ENCODE results near the gene NT5C1B. TPM values are rescaled to one million over a fixed set of nuclear protein-coding genes. Genes with fewer than 3 reads are reported as not detected.

NT5C1B gene
- total RNA-seq, 1 donor from 2014 or later = not detected

GRCh38 chr2:18545384-18545783 lies 44.0 kb downstream of the NT5C1B start:
- H3K27ac ChIP-seq (ENCODE audit: low read depth, low read length) = no peak overlapping the region
- no peak overlapping the region for H3K9ac ChIP-seq (ENCODE audit: low read depth in 1 of 3, low read length in 3 of 3)
- H3K9me3 ChIP-seq (ENCODE audit: control insufficient read depth in 3 of 3, low read length in 3 of 3) = no peaks in the 10 kb centered on the region
- H3K36me3 ChIP-seq (ENCODE audit: control insufficient read depth in 3 of 3, insufficient read depth in 3 of 3, low read length in 3 of 3) = no peaks in the 10 kb centered on the region
- peaks cover 0 to 9% (median 3%) of the 10 kb centered on the region in 3 donors for H3K4me1 ChIP-seq (ENCODE audit: control insufficient read depth in 3 of 3, insufficient read depth in 3 of 3, low read length in 3 of 3)
- no peak overlapping the region for H3K4me3 ChIP-seq (ENCODE audit: low read length in 3 of 3)
- H3K27me3 ChIP-seq (ENCODE audit: control insufficient read depth in 3 of 3, insufficient read depth in 3 of 3, low read length in 3 of 3) = no peaks in the 10 kb centered on the region

GRCh38 chr2:18544171-18544570 lies 45.2 kb downstream of the NT5C1B start:
- Histone ChIP-seq H3K36me3 (ENCODE audit: control insufficient read depth in 3 of 3, insufficient read depth in 3 of 3, low read length in 3 of 3) (no peaks in the 10 kb centered on the region), H3K9ac (ENCODE audit: low read depth in 1 of 3, low read length in 3 of 3) (no peak overlapping the region), H3K9me3 (ENCODE audit: control insufficient read depth in 3 of 3, low read length in 3 of 3) (no peaks in the 10 kb centered on the region), H3K4me3 (ENCODE audit: low read length in 3 of 3) (no peak overlapping the region), H3K27ac (ENCODE audit: low read depth, low read length) (no peak overlapping the region), H3K4me1 (ENCODE audit: control insufficient read depth in 3 of 3, insufficient read depth in 3 of 3, low read length in 3 of 3) (peaks cover 0 to 9% (median 3%) of the 10 kb centered on the region in 3 donors), H3K27me3 (ENCODE audit: control insufficient read depth in 3 of 3, insufficient read depth in 3 of 3, low read length in 3 of 3) (no peaks in the 10 kb centered on the region)

DNA sequence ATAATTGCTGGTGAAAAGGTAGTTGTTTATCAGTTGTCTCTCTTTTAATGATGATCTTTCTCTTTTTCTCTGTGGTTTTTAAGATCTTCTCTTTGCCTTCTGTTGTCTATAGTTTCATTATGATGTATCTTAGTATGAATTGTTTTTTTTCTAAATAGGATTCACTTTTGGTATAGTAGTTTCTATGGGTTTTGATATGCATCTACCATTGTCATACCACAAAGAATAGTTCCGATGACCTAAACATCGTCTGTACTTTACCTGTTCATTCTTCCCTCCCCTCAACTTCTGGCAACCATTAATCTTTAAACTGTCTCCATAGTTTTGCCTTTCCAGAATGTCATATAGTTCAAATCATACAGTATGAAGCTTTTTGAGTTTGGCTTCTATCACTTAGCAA lies 48.5 kb downstream of the NT5C1B start:
- Histone ChIP-seq H3K9me3 (ENCODE audit: control insufficient read depth in 3 of 3, low read length in 3 of 3) (no peaks in the 10 kb centered on the region), H3K9ac (ENCODE audit: low read depth in 1 of 3, low read length in 3 of 3) (no peak overlapping the region), H3K27ac (ENCODE audit: low read depth, low read length) (no peak overlapping the region), H3K4me3 (ENCODE audit: low read length in 3 of 3) (no peak overlapping the region), H3K27me3 (ENCODE audit: control insufficient read depth in 3 of 3, insufficient read depth in 3 of 3, low read length in 3 of 3) (no peaks in the 10 kb centered on the region), H3K4me1 (ENCODE audit: control insufficient read depth in 3 of 3, insufficient read depth in 3 of 3, low read length in 3 of 3) (peaks cover 0 to under 1% (median 0%) of the 10 kb centered on the region in 3 donors), H3K36me3 (ENCODE audit: control insufficient read depth in 3 of 3, insufficient read depth in 3 of 3, low read length in 3 of 3) (no peaks in the 10 kb centered on the region)

DNA sequence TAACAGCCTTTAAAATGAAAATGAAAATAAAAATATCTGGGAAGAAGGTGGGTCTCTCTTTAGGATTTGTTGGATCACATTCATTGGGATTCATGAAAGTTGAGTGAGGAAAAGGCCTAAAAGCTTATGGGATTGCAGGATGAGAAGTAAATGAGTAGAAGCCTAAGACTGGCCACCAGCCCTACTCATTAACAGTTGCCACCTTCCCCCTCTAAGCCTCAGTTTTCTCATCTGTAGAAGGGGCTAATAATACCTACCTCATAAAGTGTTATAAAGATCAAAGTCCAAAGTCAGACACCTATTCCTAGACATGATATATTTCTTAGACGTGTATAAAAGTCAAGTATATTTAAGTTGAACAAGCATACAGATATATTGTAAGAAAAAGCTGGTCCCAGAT lies 52.7 kb downstream of the NT5C1B start:
- Histone ChIP-seq H3K4me3 (ENCODE audit: low read length in 3 of 3) (no peak overlapping the region), H3K9ac (ENCODE audit: low read depth in 1 of 3, low read length in 3 of 3) (no peak overlapping the region), H3K27ac (ENCODE audit: low read depth, low read length) (no peak overlapping the region), H3K27me3 (ENCODE audit: control insufficient read depth in 3 of 3, insufficient read depth in 3 of 3, low read length in 3 of 3) (no peaks in the 10 kb centered on the region), H3K4me1 (ENCODE audit: control insufficient read depth in 3 of 3, insufficient read depth in 3 of 3, low read length in 3 of 3) (no peaks in the 10 kb centered on the region), H3K36me3 (ENCODE audit: control insufficient read depth in 3 of 3, insufficient read depth in 3 of 3, low read length in 3 of 3) (no peaks in the 10 kb centered on the region), H3K9me3 (ENCODE audit: control insufficient read depth in 3 of 3, low read length in 3 of 3) (no peaks in the 10 kb centered on the region)

DNA sequence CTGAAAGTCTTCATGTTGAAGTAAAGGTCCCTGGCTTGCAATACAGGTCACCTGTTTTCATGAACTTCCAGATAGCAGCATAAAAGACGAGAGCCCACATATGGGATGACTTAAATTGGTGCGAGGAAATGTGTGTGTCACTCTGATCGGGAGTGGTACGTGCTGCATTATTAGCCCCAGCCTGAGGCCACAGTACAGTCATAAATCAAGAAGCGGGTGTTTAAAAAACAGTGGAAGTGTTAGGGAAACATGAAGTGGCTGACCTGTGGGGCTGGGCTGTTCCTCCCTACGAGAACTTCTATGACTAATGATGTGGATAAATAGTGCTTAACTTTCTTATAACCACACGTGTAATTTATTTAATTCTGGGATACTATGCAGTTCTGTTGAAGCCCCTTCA lies 53.3 kb downstream of the NT5C1B start:
- Histone ChIP-seq H3K9ac (ENCODE audit: low read depth in 1 of 3, low read length in 3 of 3) (no peak overlapping the region), H3K27ac (ENCODE audit: low read depth, low read length) (no peak overlapping the region), H3K4me3 (ENCODE audit: low read length in 3 of 3) (no peak overlapping the region), H3K27me3 (ENCODE audit: control insufficient read depth in 3 of 3, insufficient read depth in 3 of 3, low read length in 3 of 3) (no peaks in the 10 kb centered on the region), H3K9me3 (ENCODE audit: control insufficient read depth in 3 of 3, low read length in 3 of 3) (no peaks in the 10 kb centered on the region), H3K4me1 (ENCODE audit: control insufficient read depth in 3 of 3, insufficient read depth in 3 of 3, low read length in 3 of 3) (no peaks in the 10 kb centered on the region), H3K36me3 (ENCODE audit: control insufficient read depth in 3 of 3, insufficient read depth in 3 of 3, low read length in 3 of 3) (no peaks in the 10 kb centered on the region)

DNA sequence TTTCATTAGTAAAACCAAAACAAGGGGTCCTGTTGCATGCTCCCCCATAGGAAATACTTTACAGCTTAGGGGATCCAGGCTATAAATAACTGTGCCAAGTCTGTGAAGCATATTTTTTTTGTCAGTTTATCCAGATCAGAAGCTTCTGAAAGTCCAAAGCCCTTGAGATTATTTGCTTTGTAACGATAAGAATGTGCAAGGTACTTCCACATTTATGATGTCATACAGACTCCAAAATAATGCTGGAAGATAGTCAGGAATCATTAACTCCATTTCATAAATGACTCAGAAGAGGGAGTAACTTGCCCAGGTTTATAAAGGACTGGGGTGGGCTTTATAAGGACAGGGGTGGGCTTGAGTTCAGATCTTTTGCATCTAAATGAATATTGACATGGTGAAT lies 58.2 kb downstream of the NT5C1B start:
- Histone ChIP-seq H3K9me3 (ENCODE audit: control insufficient read depth in 3 of 3, low read length in 3 of 3) (no peaks in the 10 kb centered on the region), H3K27me3 (ENCODE audit: control insufficient read depth in 3 of 3, insufficient read depth in 3 of 3, low read length in 3 of 3) (no peaks in the 10 kb centered on the region), H3K4me1 (ENCODE audit: control insufficient read depth in 3 of 3, insufficient read depth in 3 of 3, low read length in 3 of 3) (no peaks in the 10 kb centered on the region), H3K27ac (ENCODE audit: low read depth, low read length) (no peak overlapping the region), H3K9ac (ENCODE audit: low read depth in 1 of 3, low read length in 3 of 3) (no peak overlapping the region), H3K4me3 (ENCODE audit: low read length in 3 of 3) (no peak overlapping the region), H3K36me3 (ENCODE audit: control insufficient read depth in 3 of 3, insufficient read depth in 3 of 3, low read length in 3 of 3) (no peaks in the 10 kb centered on the region)

- Histone ChIP-seq H3K9ac (ENCODE audit: low read depth in 1 of 3, low read length in 3 of 3) (no peak overlapping the region), H3K36me3 (ENCODE audit: control insufficient read depth in 3 of 3, insufficient read depth in 3 of 3, low read length in 3 of 3) (no peaks in the 10 kb centered on the region), H3K4me3 (ENCODE audit: low read length in 3 of 3) (no peak overlapping the region)
Measured at GRCh38 chr2:18527822-18528221, 61.5 kb downstream of the NT5C1B start.

GRCh38 chr2:18527326-18527725 lies 62.0 kb downstream of the NT5C1B start:
- Histone ChIP-seq H3K4me3 (ENCODE audit: low read length in 3 of 3) (no peak overlapping the region), H3K9ac (ENCODE audit: low read depth in 1 of 3, low read length in 3 of 3) (no peak overlapping the region), H3K27me3 (ENCODE audit: control insufficient read depth in 3 of 3, insufficient read depth in 3 of 3, low read length in 3 of 3) (no peaks in the 10 kb centered on the region), H3K9me3 (ENCODE audit: control insufficient read depth in 3 of 3, low read length in 3 of 3) (no peaks in the 10 kb centered on the region), H3K36me3 (ENCODE audit: control insufficient read depth in 3 of 3, insufficient read depth in 3 of 3, low read length in 3 of 3) (no peaks in the 10 kb centered on the region), H3K27ac (ENCODE audit: low read depth, low read length) (no peak overlapping the region), H3K4me1 (ENCODE audit: control insufficient read depth in 3 of 3, insufficient read depth in 3 of 3, low read length in 3 of 3) (peaks cover 5 to 9% (median 8%) of the 10 kb centered on the region in 3 donors)

More at GRCh38 chr2:18527822-18528221, 61.5 kb downstream of the NT5C1B start:
- Histone ChIP-seq H3K27me3 (ENCODE audit: control insufficient read depth in 3 of 3, insufficient read depth in 3 of 3, low read length in 3 of 3) (no peaks in the 10 kb centered on the region), H3K27ac (ENCODE audit: low read depth, low read length) (no peak overlapping the region), H3K4me1 (ENCODE audit: control insufficient read depth in 3 of 3, insufficient read depth in 3 of 3, low read length in 3 of 3) (peaks cover 5 to 9% (median 8%) of the 10 kb centered on the region in 3 donors), H3K9me3 (ENCODE audit: control insufficient read depth in 3 of 3, low read length in 3 of 3) (no peaks in the 10 kb centered on the region)

DNA sequence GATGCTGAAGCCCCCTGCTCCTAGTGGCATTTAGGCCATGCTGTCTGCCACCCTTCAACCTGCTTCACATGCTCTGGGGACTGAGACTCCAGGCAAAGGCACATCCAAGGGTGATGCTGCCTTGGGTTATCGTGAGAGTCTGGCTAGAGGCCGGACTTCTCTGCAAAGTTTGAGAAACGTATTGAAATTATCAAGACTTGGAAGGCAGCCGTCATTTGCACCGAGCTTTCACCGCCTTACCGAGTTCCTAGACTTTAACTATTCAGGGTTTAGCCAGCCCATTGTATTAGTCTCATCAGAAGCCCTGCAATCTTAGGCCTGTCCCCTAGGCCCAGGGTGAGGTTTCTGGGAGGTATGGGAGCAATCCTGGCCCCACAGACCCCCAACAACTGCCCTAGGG lies 62.9 kb downstream of the NT5C1B start:
- Histone ChIP-seq H3K27me3 (ENCODE audit: control insufficient read depth in 3 of 3, insufficient read depth in 3 of 3, low read length in 3 of 3) (no peaks in the 10 kb centered on the region), H3K27ac (ENCODE audit: low read depth, low read length) (no peak overlapping the region), H3K9ac (ENCODE audit: low read depth in 1 of 3, low read length in 3 of 3) (no peak overlapping the region), H3K4me3 (ENCODE audit: low read length in 3 of 3) (no peak overlapping the region), H3K4me1 (ENCODE audit: control insufficient read depth in 3 of 3, insufficient read depth in 3 of 3, low read length in 3 of 3) (peaks cover 5 to 9% (median 8%) of the 10 kb centered on the region in 3 donors), H3K36me3 (ENCODE audit: control insufficient read depth in 3 of 3, insufficient read depth in 3 of 3, low read length in 3 of 3) (no peaks in the 10 kb centered on the region), H3K9me3 (ENCODE audit: control insufficient read depth in 3 of 3, low read length in 3 of 3) (no peaks in the 10 kb centered on the region)

- Histone ChIP-seq H3K36me3 (ENCODE audit: control insufficient read depth in 3 of 3, insufficient read depth in 3 of 3, low read length in 3 of 3) (no peaks in the 10 kb centered on the region), H3K9ac (ENCODE audit: low read depth in 1 of 3, low read length in 3 of 3) (no peak overlapping the region), H3K9me3 (ENCODE audit: control insufficient read depth in 3 of 3, low read length in 3 of 3) (no peaks in the 10 kb centered on the region), H3K4me1 (ENCODE audit: control insufficient read depth in 3 of 3, insufficient read depth in 3 of 3, low read length in 3 of 3) (peaks cover 8 to 11% (median 9%) of the 10 kb centered on the region in 3 donors), H3K27me3 (ENCODE audit: control insufficient read depth in 3 of 3, insufficient read depth in 3 of 3, low read length in 3 of 3) (no peaks in the 10 kb centered on the region), H3K4me3 (ENCODE audit: low read length in 3 of 3) (no peak overlapping the region), H3K27ac (ENCODE audit: low read depth, low read length) (no peak overlapping the region)
Measured at GRCh38 chr2:18525852-18526251, 63.5 kb downstream of the NT5C1B start.

DNA sequence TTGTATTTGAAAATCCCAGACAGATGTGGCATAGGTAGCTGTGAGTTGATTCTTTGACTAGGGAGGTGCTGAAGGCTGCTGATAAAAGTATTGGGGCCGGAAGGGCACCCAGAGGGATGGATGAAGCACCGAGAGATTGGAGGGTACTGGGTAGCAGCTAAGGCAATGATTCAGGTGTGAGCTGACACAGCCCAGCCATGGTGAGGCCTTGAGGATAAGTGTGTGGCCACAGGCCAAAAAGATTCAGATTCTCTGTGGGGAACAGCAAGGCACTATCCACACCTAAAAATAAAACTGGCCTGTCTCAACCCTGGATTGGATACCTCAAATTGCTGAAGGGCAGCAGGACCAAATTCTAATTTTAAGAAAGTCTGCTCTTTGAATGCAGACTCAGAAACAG lies 64.1 kb downstream of the NT5C1B start:
- Histone ChIP-seq H3K27me3 (ENCODE audit: control insufficient read depth in 3 of 3, insufficient read depth in 3 of 3, low read length in 3 of 3) (no peaks in the 10 kb centered on the region), H3K9ac (ENCODE audit: low read depth in 1 of 3, low read length in 3 of 3) (no peak overlapping the region), H3K27ac (ENCODE audit: low read depth, low read length) (no peak overlapping the region), H3K9me3 (ENCODE audit: control insufficient read depth in 3 of 3, low read length in 3 of 3) (no peaks in the 10 kb centered on the region), H3K4me1 (ENCODE audit: control insufficient read depth in 3 of 3, insufficient read depth in 3 of 3, low read length in 3 of 3) (peaks cover 13 to 16% (median 14%) of the 10 kb centered on the region in 3 donors), H3K4me3 (ENCODE audit: low read length in 3 of 3) (no peak overlapping the region), H3K36me3 (ENCODE audit: control insufficient read depth in 3 of 3, insufficient read depth in 3 of 3, low read length in 3 of 3) (no peaks in the 10 kb centered on the region)

Data from skeletal muscle tissue (tissue), 4 donors.